CD4-positive, alpha-beta T cell treated with Interleukin-6 at 100 ng/mL for 8 hours (primary cell): ENCODE data around the gene TNFRSF18.

Source experiments
- DNase-seq: peaks from one replicate; pipeline ENCODE4 v3.0.0-alpha.2; 2020; ENCODE audit warnings: mixed read lengths, low spot score

TNFRSF18 gene

DNA sequence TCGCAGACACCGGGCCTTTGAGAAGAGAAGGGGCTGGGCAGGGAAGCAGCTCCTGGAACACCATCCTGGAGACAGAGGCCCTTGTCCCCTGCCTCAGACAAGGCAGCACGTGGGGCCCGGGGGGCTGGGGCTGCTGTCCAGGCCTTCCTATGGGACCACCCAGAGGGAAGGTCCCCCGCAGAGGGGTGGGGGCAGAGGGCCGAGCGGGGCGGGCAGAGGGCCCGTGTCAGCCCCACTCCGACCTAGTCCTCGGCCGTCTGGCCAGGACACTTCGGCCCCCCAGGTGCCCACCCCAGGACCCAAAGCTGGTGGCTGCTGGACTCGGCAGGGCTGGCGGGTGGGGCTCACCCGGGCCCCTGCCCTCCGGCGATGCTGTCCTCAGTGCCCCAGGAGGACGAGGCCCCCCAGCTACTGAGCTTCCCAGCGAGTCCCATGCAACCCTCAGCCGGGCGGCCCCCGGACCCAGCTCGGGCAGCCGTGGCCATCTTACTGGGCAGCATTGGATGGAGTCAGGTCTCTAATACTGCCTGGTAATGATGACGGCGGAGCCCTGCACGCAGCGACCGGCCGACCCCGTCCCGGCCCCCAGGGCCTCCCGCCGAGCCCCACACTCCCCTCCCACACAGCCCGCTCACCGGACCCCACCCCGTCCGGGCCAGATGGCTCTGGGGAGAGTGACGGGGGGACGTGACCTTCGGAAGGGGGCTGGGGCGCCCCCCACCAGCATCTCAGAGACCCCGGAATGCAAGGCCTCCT lies 39.6 kb downstream of the TNFRSF18 start:
- no peak for DNase-seq

- DNase-seq = no peak
These were observed 40.4 kb downstream of the TNFRSF18 start for GRCh38 chr1:1165900-1166421.

GRCh38 chr1:1165485-1165884 lies 40.9 kb downstream of the TNFRSF18 start:
- no peak for DNase-seq

GRCh38 chr1:1164701-1165451 lies 41.5 kb downstream of the TNFRSF18 start:
- no peak for DNase-seq

DNA sequence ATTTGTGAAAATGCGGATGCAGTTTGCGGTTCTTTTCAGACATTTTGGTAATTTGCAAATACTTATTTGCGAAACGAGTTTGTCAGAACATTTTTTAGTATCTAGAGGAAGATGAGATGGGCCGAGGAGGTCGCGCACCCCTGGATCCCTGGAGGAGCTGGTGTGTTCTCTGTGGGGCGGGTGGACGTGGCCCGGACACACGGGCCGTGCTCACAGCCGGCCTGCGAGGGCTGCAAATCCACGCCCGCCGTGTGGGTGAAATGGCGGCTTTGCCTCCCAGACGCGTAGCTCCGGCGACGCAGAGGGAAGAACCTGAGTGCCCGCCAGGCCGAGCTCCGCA lies 42.1 kb downstream of the TNFRSF18 start:
- no peak for DNase-seq

GRCh38 chr1:1163538-1164070 lies 42.8 kb downstream of the TNFRSF18 start:
- no peak for DNase-seq

GRCh38 chr1:1162597-1163537 lies 43.5 kb downstream of the TNFRSF18 start:
- DNase-seq = no peak

DNA sequence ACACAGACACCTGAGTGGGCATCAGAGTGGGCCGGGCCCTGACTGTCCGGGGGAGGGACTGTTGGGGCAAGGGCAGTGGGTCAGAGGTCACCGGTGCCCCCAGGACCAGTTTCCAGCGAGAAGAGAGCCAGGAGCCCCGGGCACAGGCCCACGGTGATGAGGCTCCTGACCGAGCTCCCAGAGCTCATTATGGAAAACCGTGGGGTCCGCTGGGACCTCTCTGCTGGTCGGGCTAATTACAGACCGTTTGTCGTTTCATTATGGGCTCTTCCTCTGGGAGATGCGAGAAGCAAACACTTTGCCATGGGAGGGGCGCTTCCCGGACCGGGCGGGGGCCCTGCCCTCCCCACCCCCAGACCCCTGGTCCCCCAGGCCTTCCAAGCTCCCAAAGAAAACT lies 44.7 kb downstream of the TNFRSF18 start:
- no peak for DNase-seq

GRCh38 chr1:1161078-1161682 lies 45.2 kb downstream of the TNFRSF18 start:
- DNase-seq = no peak

DNA sequence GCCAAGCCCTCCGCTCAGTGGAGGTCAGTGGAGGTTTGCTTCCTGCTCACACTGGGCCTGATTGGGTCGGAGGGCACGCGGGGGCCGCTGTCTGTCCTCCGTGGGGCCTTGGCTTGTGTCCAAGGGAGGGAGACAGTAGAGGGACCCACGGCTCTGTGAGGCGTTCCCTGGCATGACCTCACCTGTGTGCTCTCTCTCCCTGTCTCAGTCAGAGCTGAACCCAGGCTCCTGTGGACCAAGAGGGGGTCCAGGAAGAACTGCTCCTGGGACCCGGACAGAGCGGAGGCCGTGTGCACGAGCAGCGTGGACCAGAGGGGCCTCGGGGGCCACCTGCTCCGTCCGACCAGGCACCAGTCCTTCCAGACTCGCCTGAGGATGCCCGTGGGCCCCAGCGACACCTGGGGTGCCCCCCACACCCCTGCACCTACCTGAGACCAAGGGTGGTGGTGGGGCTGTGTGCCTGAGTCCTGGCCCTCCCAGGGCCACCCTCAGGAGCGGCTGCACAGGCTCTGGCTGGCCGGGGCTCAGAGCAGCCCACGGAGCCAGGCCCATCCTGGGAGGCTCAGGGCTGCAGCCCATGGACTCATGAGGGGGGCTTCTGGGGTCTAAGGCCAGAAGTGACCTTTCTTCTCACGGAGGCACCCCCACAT lies 46.0 kb downstream of the TNFRSF18 start:
- DNase-seq = no peak

- no peak for DNase-seq
These were observed 48.3 kb downstream of the TNFRSF18 start for GRCh38 chr1:1157914-1158710.

DNA sequence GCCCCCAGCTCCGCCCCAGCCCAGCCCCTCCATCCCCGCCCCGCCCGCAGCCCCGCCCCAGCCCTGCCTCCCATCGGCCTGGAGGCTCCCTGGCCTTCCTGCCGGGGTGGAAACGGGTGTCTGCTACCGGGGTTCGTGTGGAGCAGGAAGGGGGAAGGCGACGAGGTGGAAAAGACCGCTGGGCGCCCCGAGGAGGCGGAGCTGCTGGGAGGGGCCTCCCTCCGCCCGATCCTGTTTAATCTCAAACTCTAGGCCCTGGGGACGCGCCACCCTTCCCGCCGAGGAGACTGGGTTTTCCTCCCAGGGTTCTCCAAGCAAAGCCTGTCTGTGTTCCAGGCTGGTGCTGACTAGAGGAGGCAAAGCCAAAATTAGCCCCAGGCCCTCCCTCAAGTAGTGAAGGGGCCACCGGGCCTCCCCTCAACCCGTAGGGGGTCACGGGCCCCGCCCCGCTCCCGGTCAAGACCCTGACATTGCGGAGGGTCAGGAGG lies 48.9 kb downstream of the TNFRSF18 start:
- peak; percentile 65 for DNase-seq

GRCh38 chr1:1157033-1157365 lies 49.4 kb downstream of the TNFRSF18 start:
- DNase-seq = no peak

GRCh38 chr1:1156140-1157032 lies 50.0 kb downstream of the TNFRSF18 start:
- DNase-seq = no peak

DNA sequence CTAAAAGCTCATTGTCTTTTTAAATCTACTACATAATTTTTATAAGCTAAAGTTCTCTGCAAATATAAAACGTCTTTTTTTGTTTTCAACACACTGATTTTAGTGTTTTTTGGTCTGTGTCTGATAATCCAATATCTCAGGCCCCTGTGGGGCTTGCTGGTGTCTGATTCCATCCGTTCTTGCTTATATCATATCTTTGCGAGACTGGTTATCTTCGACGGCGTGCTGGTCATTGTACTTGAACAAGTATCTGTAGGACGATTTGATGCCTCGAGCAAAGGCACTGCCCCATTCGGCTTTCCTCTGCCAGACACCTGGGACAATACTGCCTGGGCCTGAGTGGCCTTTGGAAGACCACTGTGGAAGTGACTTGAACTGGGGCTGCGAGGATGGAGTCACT lies 51.1 kb downstream of the TNFRSF18 start:
- DNase-seq = no peak

GRCh38 chr1:1153874-1154273 lies 52.5 kb downstream of the TNFRSF18 start:
- DNase-seq = no peak
